Lower lobe of right lung (tissue), 2 donors: ENCODE measurements around the gene AUNIP. TPM values are rescaled to one million over a fixed set of nuclear protein-coding genes. Genes with fewer than 3 reads are reported as not detected.

Experiments used
- ATAC-seq, 2 donors: fragments of 200-7000 bp; cut with Tn5 transposase; one replicate each; pipeline ENCODE4 v1.9.1; 2020 to 2022; ENCODE audit warnings: mild to moderate bottlenecking in 2 of 2, moderate library complexity in 2 of 2
- DNase-seq: peaks from one replicate; pipeline ENCODE4 v3.0.0-alpha.2; 2020
- H3K27ac ChIP-seq: fragments of 200-600 bp; one replicate; pipeline ENCODE4 v1.8.0; 2022
- H3K27me3 ChIP-seq: fragments of 200-600 bp; one replicate; pipeline ENCODE4 v1.8.0; 2022; ENCODE audit warnings: low read depth
- H3K36me3 ChIP-seq: fragments of 200-600 bp; one replicate; pipeline ENCODE4 v1.8.0; 2022; ENCODE audit warnings: mild to moderate bottlenecking
- H3K4me1 ChIP-seq: fragments of 200-600 bp; one replicate; pipeline ENCODE4 v1.8.0; 2022
- H3K4me3 ChIP-seq: fragments of 200-600 bp; one replicate; pipeline ENCODE4 v1.8.0; 2022; ENCODE audit warnings: mild to moderate bottlenecking
- H3K9me3 ChIP-seq: fragments of 200-600 bp; one replicate; pipeline ENCODE4 v1.8.0; 2022
- intact Hi-C: fragments of 100-400 bp; cut with DNase I; formaldehyde crosslinking; loops from one replicate; pipeline ENCODE4 v1.11.0; 2022
- total RNA-seq: library from RNA; stranded (reverse); fragmentation: NEBNext Ultra II Directional; extraction: Animal tissue kit (Norgen Biotek cat#: 25700); gene quantifications from one replicate; pipeline ENCODE4 v1.2.1, GENCODE V29; 2021
- TF ChIP-seq, protein P1 (sequence below): fragments of 200-600 bp; IDR thresholded peaks from one replicate; pipeline ENCODE4 v1.8.0; 2022; ENCODE audit warnings: antibody characterized with exemption, mild to moderate bottlenecking
- donor health status: DM: no; HTN: yes; CAD: no; lungs with severe emphysema.

The AUNIP gene
- total RNA-seq, 1 donor from 2014 or later: not detected

DNA sequence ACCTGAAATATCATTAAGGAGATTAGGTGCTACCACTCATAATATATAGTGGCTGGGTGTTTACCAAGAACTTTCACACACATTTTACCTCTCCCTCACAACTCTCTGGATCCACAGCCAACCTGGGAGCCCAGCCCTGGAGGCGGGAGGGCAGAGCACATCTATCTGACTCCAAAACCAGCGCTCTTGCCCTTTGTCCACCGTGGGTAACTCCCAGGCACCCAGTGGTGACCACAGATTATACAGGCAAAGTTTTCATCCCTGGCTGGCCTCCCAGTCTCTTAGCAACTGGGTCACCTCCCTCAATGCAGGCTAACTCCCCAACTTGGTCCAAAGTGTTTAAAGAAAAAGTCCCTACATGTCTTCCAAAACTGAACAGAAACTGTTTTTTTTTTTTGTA, 13.9 kb upstream of the AUNIP start:
- no peak overlapping the region for H3K4me3 ChIP-seq
- no peaks in the 10 kb centered on the region for H3K36me3 ChIP-seq
- no peak for DNase-seq
- intact Hi-C loops: no loop called here
- TF ChIP-seq, protein P1, sequence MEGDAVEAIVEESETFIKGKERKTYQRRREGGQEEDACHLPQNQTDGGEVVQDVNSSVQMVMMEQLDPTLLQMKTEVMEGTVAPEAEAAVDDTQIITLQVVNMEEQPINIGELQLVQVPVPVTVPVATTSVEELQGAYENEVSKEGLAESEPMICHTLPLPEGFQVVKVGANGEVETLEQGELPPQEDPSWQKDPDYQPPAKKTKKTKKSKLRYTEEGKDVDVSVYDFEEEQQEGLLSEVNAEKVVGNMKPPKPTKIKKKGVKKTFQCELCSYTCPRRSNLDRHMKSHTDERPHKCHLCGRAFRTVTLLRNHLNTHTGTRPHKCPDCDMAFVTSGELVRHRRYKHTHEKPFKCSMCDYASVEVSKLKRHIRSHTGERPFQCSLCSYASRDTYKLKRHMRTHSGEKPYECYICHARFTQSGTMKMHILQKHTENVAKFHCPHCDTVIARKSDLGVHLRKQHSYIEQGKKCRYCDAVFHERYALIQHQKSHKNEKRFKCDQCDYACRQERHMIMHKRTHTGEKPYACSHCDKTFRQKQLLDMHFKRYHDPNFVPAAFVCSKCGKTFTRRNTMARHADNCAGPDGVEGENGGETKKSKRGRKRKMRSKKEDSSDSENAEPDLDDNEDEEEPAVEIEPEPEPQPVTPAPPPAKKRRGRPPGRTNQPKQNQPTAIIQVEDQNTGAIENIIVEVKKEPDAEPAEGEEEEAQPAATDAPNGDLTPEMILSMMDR: no peak
- H3K4me1 ChIP-seq: peaks cover 40% of the 10 kb centered on the region
- ATAC-seq: no peak
- H3K9me3 ChIP-seq: no peaks in the 10 kb centered on the region
- H3K27me3 ChIP-seq: no peaks in the 10 kb centered on the region
- no peak overlapping the region for H3K27ac ChIP-seq

DNA sequence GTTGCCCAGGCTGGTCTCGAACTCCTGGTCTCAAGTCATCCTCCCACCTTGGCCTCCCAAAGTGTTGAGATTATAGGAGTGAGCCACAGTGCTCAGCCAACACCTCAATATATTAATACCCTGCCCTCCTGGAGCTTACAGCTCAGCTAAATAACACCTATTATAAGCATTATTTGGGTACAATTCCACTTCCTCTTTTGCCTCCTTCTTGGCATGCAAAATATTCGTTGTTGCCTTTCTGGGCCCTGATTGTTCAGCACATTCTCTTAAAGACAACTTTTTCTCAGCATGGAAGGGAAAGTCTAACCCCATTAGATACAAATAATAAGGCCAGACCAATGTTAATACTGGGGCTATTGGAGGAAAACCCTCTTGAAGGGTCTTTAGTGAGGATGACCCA, 13.5 kb upstream of the AUNIP start:
- DNase-seq (no peak), ATAC-seq (no peak)
- Histone ChIP-seq H3K9me3 (no peaks in the 10 kb centered on the region), H3K27me3 (no peaks in the 10 kb centered on the region), H3K36me3 (no peaks in the 10 kb centered on the region), H3K4me1 (peaks cover 40% of the 10 kb centered on the region), H3K4me3 (no peak overlapping the region), H3K27ac (no peak overlapping the region)
- TF ChIP-seq, protein P1: no peak
- intact Hi-C loops: no loop called here

DNA sequence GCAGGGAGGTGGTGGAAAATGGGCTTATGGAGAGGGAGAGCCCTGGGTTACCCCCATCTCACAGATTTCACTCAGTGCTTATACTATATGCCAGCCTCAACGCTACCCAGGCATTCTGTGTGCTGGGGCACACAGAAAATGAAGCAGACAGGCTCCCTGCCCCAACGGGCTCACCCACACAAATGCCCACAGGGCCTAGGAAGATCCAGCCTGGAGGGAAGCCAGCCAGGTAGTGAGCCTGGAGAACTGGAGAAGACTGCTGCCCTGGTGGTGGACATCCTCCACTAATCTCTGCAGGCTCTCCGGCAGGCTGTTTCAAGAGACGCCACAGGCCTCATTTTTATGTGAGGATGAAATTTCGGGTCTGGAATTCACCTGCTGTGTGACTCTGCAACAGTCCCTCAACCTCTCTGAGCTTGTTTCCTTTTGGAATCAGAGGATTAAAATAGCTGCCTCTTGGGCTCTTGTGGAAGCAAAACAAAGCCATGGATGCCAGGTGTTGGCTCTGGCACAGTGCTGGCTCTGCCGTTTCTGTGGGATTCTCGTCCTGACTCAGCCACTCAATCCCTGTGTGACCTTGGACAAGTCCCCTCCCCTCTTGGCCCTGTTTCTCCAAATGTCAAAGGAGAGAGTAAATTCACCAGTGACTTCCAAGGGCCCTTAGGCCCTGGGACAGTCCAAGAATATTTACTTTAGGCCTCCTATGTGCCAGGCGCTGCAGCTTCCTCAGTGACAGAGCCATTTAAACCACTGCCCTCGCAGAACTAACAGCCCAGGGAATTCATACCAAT, 12.6 kb upstream of the AUNIP start:
- H3K27ac ChIP-seq: peak overlapping the region; percentile 32
- DNase-seq: peak; percentile 54

DNA sequence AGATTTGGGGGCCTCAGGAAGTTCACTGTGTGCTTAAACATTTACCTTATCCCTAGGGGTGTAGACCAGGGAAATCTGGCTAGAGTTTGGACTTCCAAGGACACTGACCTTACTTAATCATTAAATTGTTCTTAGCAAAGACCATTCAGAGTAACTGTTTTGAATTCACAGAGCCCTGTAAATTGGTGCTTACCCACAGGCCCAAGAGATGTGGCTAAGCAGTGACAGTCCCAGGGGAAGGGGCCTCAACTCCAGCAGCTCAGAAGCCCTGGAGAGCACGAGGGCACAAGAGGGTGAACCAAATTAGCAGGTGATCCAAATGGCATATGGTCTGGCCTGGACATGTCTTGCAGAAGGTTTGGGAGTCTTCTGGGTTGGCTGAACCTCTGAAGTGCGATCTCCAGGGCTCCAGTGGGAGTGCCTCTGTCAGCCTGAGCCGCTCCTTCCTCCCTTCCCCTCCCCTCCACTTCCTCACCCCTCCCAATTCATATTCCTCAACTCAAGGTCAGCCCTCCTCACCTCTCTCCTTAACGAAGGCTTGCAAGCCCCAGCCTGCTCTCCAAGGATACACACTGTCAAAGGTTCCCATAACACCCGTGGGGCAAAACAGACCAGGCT, 11.9 kb upstream of the AUNIP start:
- ATAC-seq (no peak), DNase-seq (no peak)
- TF ChIP-seq, protein P1: no peak
- Histone ChIP-seq H3K27ac (no peak overlapping the region), H3K4me1 (peaks cover 40% of the 10 kb centered on the region), H3K9me3 (no peaks in the 10 kb centered on the region), H3K4me3 (no peak overlapping the region), H3K36me3 (no peaks in the 10 kb centered on the region), H3K27me3 (no peaks in the 10 kb centered on the region)
- intact Hi-C loops: no loop called here

More for the DNA sequence above, 12.6 kb upstream of the AUNIP start:
- ATAC-seq: peak; percentile 12 to 22
- H3K4me3 ChIP-seq: no peak overlapping the region
- TF ChIP-seq, protein P1: no peak
- no peaks in the 10 kb centered on the region for H3K27me3 ChIP-seq
- no peaks in the 10 kb centered on the region for H3K36me3 ChIP-seq
- H3K4me1 ChIP-seq: peaks cover 40% of the 10 kb centered on the region
- intact Hi-C loops: no loop called here
- no peaks in the 10 kb centered on the region for H3K9me3 ChIP-seq

DNA sequence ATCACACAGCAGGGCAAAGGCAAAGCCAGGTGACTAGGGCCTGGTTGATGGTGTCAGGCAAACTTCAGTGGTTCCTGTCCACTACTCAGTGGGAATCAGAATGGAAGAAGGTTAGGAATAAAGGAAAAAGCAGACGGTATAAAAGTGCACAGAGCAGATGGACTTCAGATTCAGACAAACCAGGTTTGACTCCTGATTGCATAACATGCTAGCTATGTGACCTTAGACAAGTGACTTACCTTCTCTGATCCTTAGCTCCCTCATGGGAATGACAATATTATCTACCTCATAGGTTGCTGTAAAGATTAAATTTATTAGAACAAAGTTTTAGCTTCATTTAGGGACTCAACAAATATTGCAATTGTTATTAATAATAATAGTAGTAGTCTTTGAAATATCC, 11.4 kb upstream of the AUNIP start:
- H3K4me1 ChIP-seq: peaks cover 40% of the 10 kb centered on the region
- H3K27ac ChIP-seq: no peak overlapping the region
- H3K9me3 ChIP-seq: no peaks in the 10 kb centered on the region
- TF ChIP-seq, protein P1: no peak
- DNase-seq (no peak), ATAC-seq (no peak)
- no peaks in the 10 kb centered on the region for H3K27me3 ChIP-seq
- no peak overlapping the region for H3K4me3 ChIP-seq
- intact Hi-C loops: no loop called here
- H3K36me3 ChIP-seq: no peaks in the 10 kb centered on the region
